SK-N-SH (cell line): Measurements from ENCODE around the gene SLC6A2. TPM values are rescaled to one million over a fixed set of nuclear protein-coding genes. Genes with fewer than 3 reads are reported as not detected.

Experiments used
- CTCF ChIA-PET: fragments of 300-600, 350-600 bp; formaldehyde crosslinking; extraction: SDS; loops from one replicate; lab custom pipeline; 2021; lab: Yijun Ruan, JAX
- POLR2A ChIA-PET: fragments of 350-600 bp; sonication (Branson Sonifier 250); formaldehyde crosslinking; extraction: SDS; loops from one replicate; lab custom pipeline; 2020; ENCODE audit warnings: antibody characterized with exemption, inconsistent platforms; lab: Yijun Ruan, JAX
- DNase-seq: peaks from one replicate; pipeline ENCODE4 v3.0.0; 2012
- H2AFZ ChIP-seq: fragments of 200-600 bp; sonication (generic); 2 replicates; pipeline ENCODE4 v1.8.1; 2016; ENCODE audit warnings: antibody characterized with exemption, mild to moderate bottlenecking, low read depth
- H3F3A ChIP-seq: fragments of 200-600 bp; sonication (generic); replicated peaks from 2 replicates; pipeline ENCODE3; 2016; ENCODE audit warnings: antibody characterized with exemption, mild to moderate bottlenecking; ENCODE audit not compliant: insufficient read depth
- H3K27ac ChIP-seq, 2 experiments: fragments of 200-500 bp in 1 of 2; fragments of 200-600 bp in 1 of 2; sonication (Bioruptor generic) in 1 of 2; sonication (generic), shearing (Covaris generic) in 1 of 2; 2 replicates each; pipeline versions ENCODE4 v1.5.1 to v1.6.1; 2014 to 2016; ENCODE audit warnings: low read depth in 2 of 2, inconsistent platforms in 1 of 2, low read length in 1 of 2, mild to moderate bottlenecking in 1 of 2, mixed read lengths in 1 of 2
- H3K27me3 ChIP-seq: fragments of 200-600 bp; sonication (generic), shearing (Covaris generic); 2 replicates; pipeline ENCODE4 v1.6.1; 2016; ENCODE audit warnings: mixed run types; ENCODE audit not compliant: insufficient read depth
- H3K36me3 ChIP-seq, 2 experiments: fragments of 200-500 bp in 1 of 2; fragments of 200-600 bp in 1 of 2; sonication (Bioruptor generic) in 1 of 2; sonication (generic) in 1 of 2; replicated peaks in 1 of 2; 2 replicates each; pipeline versions ENCODE3 to v1.5.1; 2014 to 2016; ENCODE audit warnings: low read length in 1 of 2, mild to moderate bottlenecking in 1 of 2; ENCODE audit not compliant: insufficient read depth in 2 of 2, control insufficient read depth in 1 of 2
- H3K4me1 ChIP-seq, 2 experiments: fragments of 200-500 bp in 1 of 2; fragments of 200-600 bp in 1 of 2; sonication (Bioruptor generic) in 1 of 2; sonication (generic), shearing (Covaris generic) in 1 of 2; 2 replicates each; pipeline versions ENCODE4 v1.5.1 to v1.6.1; 2014 to 2016; ENCODE audit warnings: low read depth in 1 of 2, low read length in 1 of 2, mixed run types in 1 of 2; ENCODE audit not compliant: insufficient read depth in 2 of 2, control insufficient read depth in 1 of 2
- H3K4me2 ChIP-seq: fragments of 200-600 bp; sonication (generic), shearing (Covaris generic); 2 replicates; pipeline ENCODE4 v1.6.1; 2017; ENCODE audit warnings: mixed run types
- H3K4me3 ChIP-seq, 2 experiments: fragments of 200-500 bp in 1 of 2; fragments of 200-600 bp in 1 of 2; sonication (Bioruptor generic) in 1 of 2; sonication (generic), shearing (Covaris generic) in 1 of 2; 2 replicates each; pipeline versions ENCODE4 v1.5.1 to v1.8.1; 2014 to 2016; ENCODE audit warnings: low read depth in 2 of 2, inconsistent platforms in 1 of 2, low read length in 1 of 2, mild to moderate bottlenecking in 1 of 2, mixed read lengths in 1 of 2, moderate library complexity in 1 of 2
- H3K79me2 ChIP-seq: fragments of 200-600 bp; sonication (generic); 2 replicates; pipeline ENCODE4 v1.8.1; 2017; ENCODE audit warnings: mild to moderate bottlenecking; ENCODE audit not compliant: insufficient read depth
- H3K9ac ChIP-seq: fragments of 200-600 bp; sonication (generic); 2 replicates; pipeline ENCODE4 v1.6.1; 2017; ENCODE audit warnings: mixed run types
- H3K9me2 ChIP-seq: fragments of 200-600 bp; sonication (generic); 2 replicates; pipeline ENCODE4 v1.6.1; 2017; ENCODE audit warnings: mixed run types
- H3K9me3 ChIP-seq: fragments of 200-600 bp; sonication (generic); 2 replicates; pipeline ENCODE4 v1.6.1; 2017; ENCODE audit warnings: mixed run types, mild to moderate bottlenecking, moderate library complexity
- H4K20me1 ChIP-seq: fragments of 200-600 bp; sonication (generic); 2 replicates; pipeline ENCODE4 v1.6.1; 2017; ENCODE audit warnings: mild to moderate bottlenecking, mixed run types; ENCODE audit not compliant: insufficient read depth
- ELF1 ChIP-seq: IDR thresholded peaks from 2 replicates; pipeline ENCODE4 v1.4.0; 2012
- EZH2phosphoT487 ChIP-seq: fragments of 200-600 bp; sonication (generic); IDR thresholded peaks from 2 replicates; pipeline ENCODE4 v1.6.1; 2017; ENCODE audit warnings: low read depth, mixed run types, mild to moderate bottlenecking, antibody characterized with exemption, moderate library complexity, borderline replicate concordance
- FOXJ3 ChIP-seq: sonication (generic); formaldehyde crosslinking; IDR thresholded peaks from 2 replicates; pipeline ENCODE4 v1.5.1; 2020; ENCODE audit warnings: mild to moderate bottlenecking, missing genetic modification reagents
- FOXM1 ChIP-seq: IDR thresholded peaks from 2 replicates; pipeline ENCODE4 v1.4.0; 2012; ENCODE audit warnings: low read depth, mild to moderate bottlenecking
- JUND ChIP-seq: IDR thresholded peaks from 2 replicates; pipeline ENCODE4 v1.4.0; 2012
- MEF2A ChIP-seq: IDR thresholded peaks from 2 replicates; pipeline ENCODE4 v1.4.0; 2012; ENCODE audit warnings: low read depth, borderline replicate concordance
- NFIC ChIP-seq: IDR thresholded peaks from 2 replicates; pipeline ENCODE4 v1.4.0; 2012; ENCODE audit warnings: borderline replicate concordance
- NRF1 ChIP-seq: IDR thresholded peaks from 2 replicates; pipeline ENCODE4 v1.6.1; 2012; ENCODE audit warnings: low read depth, mild to moderate bottlenecking, low read length
- POLR2AphosphoS5 ChIP-seq: IDR thresholded peaks from 2 replicates; pipeline ENCODE4 v1.6.1; 2012; ENCODE audit warnings: low read depth, low read length
- RAD21 ChIP-seq: IDR thresholded peaks from 2 replicates; pipeline ENCODE4 v1.6.1; 2012; ENCODE audit warnings: mild to moderate bottlenecking, low read length
- RCOR1 ChIP-seq: fragments of 150-350 bp; IDR thresholded peaks from 2 replicates; pipeline ENCODE4 v1.6.1; 2017; ENCODE audit warnings: antibody characterized with exemption, low read length
- RXRA ChIP-seq: IDR thresholded peaks from 2 replicates; pipeline ENCODE4 v1.4.0; 2012; ENCODE audit warnings: low read depth, mild to moderate bottlenecking, borderline replicate concordance
- SIN3A ChIP-seq: IDR thresholded peaks from 2 replicates; pipeline ENCODE4 v1.6.1; 2012; ENCODE audit warnings: low read depth, mild to moderate bottlenecking, low read length, moderate library complexity, borderline replicate concordance
- SMC3 ChIP-seq: IDR thresholded peaks from 2 replicates; pipeline ENCODE4 v1.6.1; 2012; ENCODE audit warnings: low read depth, low read length, improper control_type of control experiment
- TEAD4 ChIP-seq: IDR thresholded peaks from 2 replicates; pipeline ENCODE4 v1.4.0; 2012; ENCODE audit warnings: mild to moderate bottlenecking, borderline replicate concordance; ENCODE audit not compliant: insufficient read depth
- WGBS: methylation state at CpG from one replicate; pipeline ENCODE4 v1.1.6; 2017; ENCODE audit warnings: low lambda C conversion rate; 5-methylcytosine and 5-hydroxymethylcytosine counted together
- polyA plus RNA-seq, 3 experiments: library from polyadenylated mRNA; depleted of rRNA; stranded (reverse); fragments of >200 nt; gene quantifications; 2 replicates each; pipeline ENCODE4 v1.2.3, GENCODE V29; 2012
- TF ChIP-seq, protein P1 (sequence below): fragments of 150-350 bp; IDR thresholded peaks from 2 replicates; pipeline ENCODE4 v1.6.1; 2016; ENCODE audit warnings: mild to moderate bottlenecking, low read depth, low read length
- TF ChIP-seq, protein P2 (sequence below): IDR thresholded peaks from 2 replicates; pipeline ENCODE4 v1.4.0; 2012; ENCODE audit warnings: low read depth

Gene SLC6A2
- polyA plus RNA-seq, 1 of the 3 experiments (the other 2 are of a cell fraction): 3.3 TPM

DNA sequence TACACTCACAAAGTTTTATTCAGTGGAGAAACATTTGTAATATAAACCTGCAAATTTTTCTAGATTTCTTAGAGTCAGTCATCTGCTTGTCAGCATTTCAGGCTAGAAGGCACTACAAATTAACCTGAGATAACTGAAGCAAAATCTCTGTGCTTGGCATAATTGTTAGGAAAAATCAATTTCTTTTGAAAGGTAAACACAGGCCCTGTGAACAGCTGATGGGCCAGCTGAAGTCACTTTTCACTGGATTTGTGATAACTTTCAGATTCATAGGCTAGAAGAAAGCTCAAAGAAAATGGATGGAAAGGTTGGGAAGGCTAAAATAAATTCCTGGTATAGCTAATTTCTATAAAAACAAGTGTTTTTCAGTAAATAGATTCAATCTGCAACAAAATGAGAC lies 34.0 kb upstream of the SLC6A2 start:
- Histone ChIP-seq H3F3A (no peaks in the 10 kb centered on the region), H3K9ac (no peak overlapping the region), H2AFZ (no peak overlapping the region), H3K4me1 (peaks cover 0 to 2% of the 10 kb centered on the region in 2 experiments; a peak in 2 of 4 replicates), H4K20me1 (no peaks in the 10 kb centered on the region), H3K4me3 (no peak overlapping the region), H3K36me3 (no peaks in the 10 kb centered on the region), H3K9me3 (no peaks in the 10 kb centered on the region), H3K4me2 (no peak overlapping the region), H3K79me2 (no peaks in the 10 kb centered on the region), H3K27me3 (no peaks in the 10 kb centered on the region), H3K27ac (no peak overlapping the region; a peak in 1 of 4 replicates), H3K9me2 (no peaks in the 10 kb centered on the region; the same call in 1 of the 2 replicates)
- ChIA-PET POLR2A (no interaction called here), CTCF (interaction anchor here (2.0 to 2.7 kb wide), 2 partner anchors 82 to 157 kb away, joined by 7 to 17 read pairs; no protein-coding TSS in a partner anchor)
- TF ChIP-seq RXRA (no peak), MEF2A (no peak), EZH2phosphoT487 (no peak), POLR2AphosphoS5 (no peak), FOXJ3 (CRISPR knock-in tag) (no peak)
- no peak for DNase-seq

DNA sequence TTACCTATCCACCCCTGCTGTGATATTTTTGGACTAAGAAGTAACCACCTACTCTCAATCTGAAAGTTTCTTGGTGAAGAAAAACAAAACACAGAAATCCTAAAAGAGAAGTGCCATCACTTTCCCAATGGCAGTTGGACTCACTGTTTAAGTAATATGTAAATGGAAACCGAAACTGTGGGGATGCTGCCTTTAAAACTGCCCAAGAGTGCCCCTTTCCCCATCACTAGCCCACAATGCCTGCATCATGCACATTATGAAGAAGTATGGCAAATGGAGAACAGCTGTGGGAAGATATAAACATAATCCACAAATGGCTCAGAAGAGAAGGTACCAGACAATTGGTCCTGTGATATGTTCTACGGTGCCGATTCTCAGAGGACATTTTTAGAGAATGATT lies 33.5 kb upstream of the SLC6A2 start:
- no peaks in the 10 kb centered on the region for H3F3A ChIP-seq
- TF ChIP-seq NFIC (no peak), TEAD4 (no peak), NRF1 (no peak), RAD21 (no peak), JUND (no peak), SIN3A (no peak), ELF1 (no peak), FOXJ3 (CRISPR knock-in tag) (no peak), SMC3 (no peak), RCOR1 (no peak), FOXM1 (no peak), RXRA (no peak)
- TF ChIP-seq, protein P1, sequence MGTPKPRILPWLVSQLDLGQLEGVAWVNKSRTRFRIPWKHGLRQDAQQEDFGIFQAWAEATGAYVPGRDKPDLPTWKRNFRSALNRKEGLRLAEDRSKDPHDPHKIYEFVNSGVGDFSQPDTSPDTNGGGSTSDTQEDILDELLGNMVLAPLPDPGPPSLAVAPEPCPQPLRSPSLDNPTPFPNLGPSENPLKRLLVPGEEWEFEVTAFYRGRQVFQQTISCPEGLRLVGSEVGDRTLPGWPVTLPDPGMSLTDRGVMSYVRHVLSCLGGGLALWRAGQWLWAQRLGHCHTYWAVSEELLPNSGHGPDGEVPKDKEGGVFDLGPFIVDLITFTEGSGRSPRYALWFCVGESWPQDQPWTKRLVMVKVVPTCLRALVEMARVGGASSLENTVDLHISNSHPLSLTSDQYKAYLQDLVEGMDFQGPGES: no peak
- TF ChIP-seq, protein P2, sequence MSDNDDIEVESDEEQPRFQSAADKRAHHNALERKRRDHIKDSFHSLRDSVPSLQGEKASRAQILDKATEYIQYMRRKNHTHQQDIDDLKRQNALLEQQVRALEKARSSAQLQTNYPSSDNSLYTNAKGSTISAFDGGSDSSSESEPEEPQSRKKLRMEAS: no peak
- no peak overlapping the region for H3K4me3 ChIP-seq
- WGBS: 71% methylated on average over 3 of the region's 3 CpGs
- no peaks in the 10 kb centered on the region for H3K9me3 ChIP-seq
- ChIA-PET POLR2A (no interaction called here), CTCF (interaction anchor here (0.8 to 2.7 kb wide), 5 partner anchors 40 to 157 kb away, joined by 4 to 17 read pairs (median 4); no protein-coding TSS in a partner anchor)
- H4K20me1 ChIP-seq: no peaks in the 10 kb centered on the region
- DNase-seq: no peak
- H3K27me3 ChIP-seq: no peaks in the 10 kb centered on the region
- H3K4me2 ChIP-seq: no peak overlapping the region
- peaks cover 0 to 2% of the 10 kb centered on the region in 2 experiments; a peak in 2 of 4 replicates for H3K4me1 ChIP-seq
- H3K79me2 ChIP-seq: no peaks in the 10 kb centered on the region
- H2AFZ ChIP-seq: no peak overlapping the region
- H3K36me3 ChIP-seq: no peaks in the 10 kb centered on the region
- no peak overlapping the region for H3K9ac ChIP-seq
- no peaks in the 10 kb centered on the region; the same call in 1 of the 2 replicates for H3K9me2 ChIP-seq
- no peak overlapping the region; a peak in 1 of 4 replicates for H3K27ac ChIP-seq
